Adrenal gland (tissue), 19 donors: Measurements from ENCODE around the gene GAPVD1. TPM values are rescaled to one million over a fixed set of nuclear protein-coding genes. Genes with fewer than 3 reads are reported as not detected.
A peak's percentile ranks its signal among the peaks of the same experiment; 100 is the strongest.
"Not testable (repeated sequence)": the region's sequence is repeated elsewhere in the genome, so short reads cannot be mapped to it uniquely, and the experiment has no call there.

Experiments used
- DNase-seq, 7 donors: peaks; one replicate each; pipeline ENCODE4 v3.0.0-alpha.2; 2019 to 2020
- H3K27ac ChIP-seq, 5 donors: fragments of 200-600 bp; sonication (generic) in 4 of 5; 1 replicate in 3 of 5; 2 replicates in 2 of 5; pipeline versions ENCODE4 v1.5.1 to v1.8.0; 2016 to 2020; ENCODE audit warnings: mild to moderate bottlenecking in 1 of 5
- H3K27me3 ChIP-seq: fragments of 200-600 bp; 2 replicates; pipeline ENCODE4 v1.8.0; 2021
- H3K36me3 ChIP-seq, 2 donors: fragments of 200-600 bp; replicated peaks in 1 of 2; 1 replicate in 1 of 2; 2 replicates in 1 of 2; pipeline versions ENCODE4 v1.5.1 to v1.8.0; 2018 to 2022
- H3K4me1 ChIP-seq, 2 donors: fragments of 200-600 bp; replicated peaks in 1 of 2; 1 replicate in 1 of 2; 2 replicates in 1 of 2; pipeline versions ENCODE4 v1.5.1 to v1.8.0; 2018 to 2021
- H3K4me3 ChIP-seq, 4 donors: fragments of 200-600 bp; sonication (generic) in 3 of 4; one replicate each; pipeline ENCODE4 v1.5.1; 2016 to 2018
- H3K9me3 ChIP-seq, 3 donors: fragments of 200-600 bp; sonication (generic) in 1 of 3; replicated peaks in 1 of 3; 1 replicate in 2 of 3; 2 replicates in 1 of 3; pipeline versions ENCODE4 v1.5.1 to v1.8.0; 2016 to 2021
- CTCF ChIP-seq, 6 experiments: fragments of 450-650 bp in 4 of 6; fragments of 200-600 bp in 2 of 6; sonication (generic) in 1 of 6; IDR thresholded peaks; 1 replicate in 5 of 6; 2 replicates in 1 of 6; pipeline versions ENCODE4 v1.5.1 to v1.8.0; 2016 to 2021; ENCODE audit warnings: antibody characterized with exemption in 6 of 6, mild to moderate bottlenecking in 2 of 6, moderate library complexity in 1 of 6
- POLR2A ChIP-seq, 2 donors: fragments of 450-650 bp; IDR thresholded peaks; one replicate each; pipeline ENCODE4 v1.6.1; 2017; ENCODE audit warnings: antibody characterized with exemption in 2 of 2, mild to moderate bottlenecking in 2 of 2, moderate library complexity in 1 of 2
- WGBS, 4 donors: extraction: QIAGEN DNeasy Blood & Tissue Kit in 2 of 4; methylation state at CpG; one replicate each; pipeline versions ENCODE4 v1.1.5 to v1.1.7; 2013 to 2017; 5-methylcytosine and 5-hydroxymethylcytosine counted together
- intact Hi-C, 2 donors: fragments of 100-400 bp; cut with DNase I; formaldehyde crosslinking; loops; one replicate each; pipeline versions ENCODE4 v1.14.1 to v1.15.0; 2022 to 2023
- long read RNA-seq, 10 donors: library from polyadenylated mRNA in 3 of 10; unstranded in 2 of 10; stranded (forward) in 1 of 10; transcript quantifications; one replicate each; pipeline ENCODE4 v2.0.0 and lab custom pipeline, GENCODE V29; 2021 to 2026
- polyA plus RNA-seq, 3 donors: library from polyadenylated mRNA; stranded (reverse); fragments of 200-250 nt in 2 of 3; fragments of 350-450 nt in 1 of 3; fragmentation: Illumina TruSeq in 1 of 3; extraction: RNeasy Lipid Tissue Mini Kit (QIAGEN cat#74804) in 1 of 3; gene quantifications; one replicate each; pipeline ENCODE4 v1.2.3, GENCODE V29; 2013 to 2014
- total RNA-seq, 9 donors: library from RNA; depleted of rRNA in 4 of 9; stranded (reverse); fragments of >200 nt in 4 of 9; fragments of 120-200 nt in 1 of 9; fragmentation: NEBNext Ultra II Directional in 1 of 9; extraction: Animal tissue kit (Norgen Biotek cat#: 25700) in 1 of 9; gene quantifications; one replicate each; pipeline versions ENCODE4 v1.1.0 to v1.2.4, GENCODE V29; 2013 to 2023
- donor health status: healthy with polysubstance abuse.
- donor health status: Bipolar disorder and iron deficiency.
- donor health status: DM: yes; HTN: yes; CAD: no.
- donor health status: DM: no; HTN: no; CAD: no.
- donor health status: DM: no; HTN: no; CAD: no.
- donor health status: DM: yes; HTN: yes; CAD: no.

Gene GAPVD1, protein sequence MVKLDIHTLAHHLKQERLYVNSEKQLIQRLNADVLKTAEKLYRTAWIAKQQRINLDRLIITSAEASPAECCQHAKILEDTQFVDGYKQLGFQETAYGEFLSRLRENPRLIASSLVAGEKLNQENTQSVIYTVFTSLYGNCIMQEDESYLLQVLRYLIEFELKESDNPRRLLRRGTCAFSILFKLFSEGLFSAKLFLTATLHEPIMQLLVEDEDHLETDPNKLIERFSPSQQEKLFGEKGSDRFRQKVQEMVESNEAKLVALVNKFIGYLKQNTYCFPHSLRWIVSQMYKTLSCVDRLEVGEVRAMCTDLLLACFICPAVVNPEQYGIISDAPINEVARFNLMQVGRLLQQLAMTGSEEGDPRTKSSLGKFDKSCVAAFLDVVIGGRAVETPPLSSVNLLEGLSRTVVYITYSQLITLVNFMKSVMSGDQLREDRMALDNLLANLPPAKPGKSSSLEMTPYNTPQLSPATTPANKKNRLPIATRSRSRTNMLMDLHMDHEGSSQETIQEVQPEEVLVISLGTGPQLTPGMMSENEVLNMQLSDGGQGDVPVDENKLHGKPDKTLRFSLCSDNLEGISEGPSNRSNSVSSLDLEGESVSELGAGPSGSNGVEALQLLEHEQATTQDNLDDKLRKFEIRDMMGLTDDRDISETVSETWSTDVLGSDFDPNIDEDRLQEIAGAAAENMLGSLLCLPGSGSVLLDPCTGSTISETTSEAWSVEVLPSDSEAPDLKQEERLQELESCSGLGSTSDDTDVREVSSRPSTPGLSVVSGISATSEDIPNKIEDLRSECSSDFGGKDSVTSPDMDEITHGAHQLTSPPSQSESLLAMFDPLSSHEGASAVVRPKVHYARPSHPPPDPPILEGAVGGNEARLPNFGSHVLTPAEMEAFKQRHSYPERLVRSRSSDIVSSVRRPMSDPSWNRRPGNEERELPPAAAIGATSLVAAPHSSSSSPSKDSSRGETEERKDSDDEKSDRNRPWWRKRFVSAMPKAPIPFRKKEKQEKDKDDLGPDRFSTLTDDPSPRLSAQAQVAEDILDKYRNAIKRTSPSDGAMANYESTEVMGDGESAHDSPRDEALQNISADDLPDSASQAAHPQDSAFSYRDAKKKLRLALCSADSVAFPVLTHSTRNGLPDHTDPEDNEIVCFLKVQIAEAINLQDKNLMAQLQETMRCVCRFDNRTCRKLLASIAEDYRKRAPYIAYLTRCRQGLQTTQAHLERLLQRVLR (N-terminal part only)
- total RNA-seq = 10 to 100 TPM; 27.9 to 63.1 (median 42.8) TPM
- polyA plus RNA-seq = 10 to 100 TPM in 1 of 3 donors, 1 to 10 TPM in 2; 7.1 to 25.5 (median 9.6) TPM
- long read RNA-seq, donor 1 = 0 reads
- long read RNA-seq, donor 2 = 0 reads
- long read RNA-seq, donor 3 = 0 reads
- long read RNA-seq, donor 4, partial matches to known transcripts = 13 of 22 reads
- long read RNA-seq, donor 4, other reads (novel, unspliced or antisense) = 9 of 22 reads
- long read RNA-seq, donor 5, full-length matches to known transcripts = 2 of 20 reads
- long read RNA-seq, donor 5, partial matches to known transcripts = 2 of 20 reads
- long read RNA-seq, donor 5, other reads (novel, unspliced or antisense) = 16 of 20 reads
- long read RNA-seq, donor 6, partial matches to known transcripts = 3 of 9 reads
- long read RNA-seq, donor 6, other reads (novel, unspliced or antisense) = 6 of 9 reads
- long read RNA-seq, donor 7, partial matches to known transcripts = 0 of 1 reads
- long read RNA-seq, donor 7, other reads (novel, unspliced or antisense) = 0 of 1 reads
- long read RNA-seq, donor 8, full-length matches to known transcripts = 2 of 2 reads
- long read RNA-seq, donor 8, partial matches to known transcripts = 0 of 2 reads
- long read RNA-seq, donor 8, other reads (novel, unspliced or antisense) = 0 of 2 reads
- long read RNA-seq, donor 9 = 0 reads
- long read RNA-seq, donor 10 = 0 reads

DNA sequence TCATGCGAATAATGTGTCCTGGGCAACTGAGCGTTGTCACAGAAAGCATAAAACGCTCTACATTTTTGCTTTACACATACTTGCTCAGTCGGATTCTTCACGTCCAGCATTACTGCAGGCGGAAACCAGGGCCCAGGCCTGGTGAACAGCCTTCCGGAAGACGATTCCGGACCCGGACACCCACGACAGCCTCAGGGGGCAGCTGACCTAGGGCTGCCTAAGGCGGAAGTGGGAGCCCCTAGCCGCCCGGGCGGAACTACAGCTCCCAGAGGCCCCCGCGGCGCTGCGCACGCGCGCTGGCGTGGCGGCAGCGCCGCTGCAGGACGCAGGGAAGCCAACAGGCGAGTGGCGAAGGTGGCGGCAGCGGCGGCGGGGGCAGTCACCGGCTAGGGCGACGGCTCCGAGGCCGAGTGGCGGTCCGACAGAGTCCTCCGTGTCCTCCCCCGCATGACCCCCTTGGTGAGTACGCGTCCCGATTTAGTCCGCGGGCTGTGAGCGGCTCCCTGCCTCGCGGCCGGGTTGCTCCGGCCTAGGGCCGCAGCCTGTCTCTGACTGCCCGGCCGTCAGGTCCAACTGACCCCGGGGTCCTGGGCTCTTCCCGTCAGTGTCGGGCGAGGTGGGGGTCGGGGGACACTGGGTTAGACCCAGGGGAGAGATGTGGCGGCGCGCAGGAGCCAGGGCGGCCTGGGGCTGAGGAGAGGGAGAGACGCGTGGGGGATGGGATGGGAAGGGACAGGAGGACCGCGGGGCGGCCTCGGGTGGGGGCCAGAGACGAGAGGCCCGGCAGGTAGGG is at the start of gene GAPVD1:
Gene GAPVD1, plus strand, starts transcription at position 326 of the 793 bp plus-strand sequence. CDS start 37,096 bp downstream, outside the sequence.
- Histone ChIP-seq H3K27me3 (no peaks in the 10 kb centered on the region), H3K9me3 (no peaks in the 10 kb centered on the region), H3K4me3 (peak within 1 kb of the TSS; percentile 66 to 97 (median 89)), H3K4me1 (peaks cover 15 to 20% of the 10 kb centered on the region in 2 donors), H3K27ac (peak within 1 kb of the TSS; percentile 34 to 93 (median 75)), H3K36me3 (no peaks in the 10 kb centered on the region)
- 1 to 6% (median 3%) methylated on average over 29 to 72 of the region's 72 CpGs for WGBS, 4 donors
- TF ChIP-seq POLR2A (IDR thresholded peaks at IDR 0.05) (peak; percentile 51 to 81), CTCF (IDR thresholded peaks at IDR 0.05) (peak in 4 of 6 experiments; percentile 31 to 57 (median 46))
- intact Hi-C loops = no loop called here
- DNase-seq = peak; percentile 89 to 93 (median 91)

GRCh38 chr9:125214186-125214585 is 47.4 kb upstream of the GAPVD1 start:
- H3K36me3 ChIP-seq = peaks cover 0 to 23% of the 10 kb centered on the region in 2 donors
- no peaks in the 10 kb centered on the region for H3K9me3 ChIP-seq
- DNase-seq = no peak
- H3K27ac ChIP-seq = no peak overlapping the region
- no peak for TF ChIP-seq POLR2A (IDR thresholded peaks at IDR 0.05)
- no peak for TF ChIP-seq CTCF (IDR thresholded peaks at IDR 0.05)
- WGBS, 4 donors = 82 to 88% (median 85%) methylated on average over 5 of the region's 5 CpGs
- H3K27me3 ChIP-seq = no peaks in the 10 kb centered on the region
- H3K4me3 ChIP-seq = no peak overlapping the region
- intact Hi-C loops = no loop called here
- no peaks in the 10 kb centered on the region for H3K4me1 ChIP-seq

DNA sequence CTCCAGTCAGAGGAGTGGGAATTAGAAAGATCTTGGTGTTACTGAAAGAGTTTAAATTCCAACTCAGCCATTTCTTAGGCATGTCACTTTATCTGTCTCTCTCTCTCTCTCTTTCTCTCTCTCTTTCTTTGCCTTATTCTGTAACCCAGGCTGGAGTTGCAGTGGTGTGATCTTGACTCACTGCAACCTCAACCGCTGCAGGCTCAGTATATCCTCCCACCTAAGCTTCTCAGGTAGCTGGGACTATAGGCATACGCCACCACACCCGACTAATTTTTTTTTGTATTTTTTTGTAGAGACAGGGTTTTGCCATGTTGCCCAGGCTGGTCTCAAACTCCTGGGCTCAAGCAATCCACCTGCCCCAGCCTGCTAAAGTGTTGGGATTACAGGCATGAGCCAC is 43.0 kb upstream of the GAPVD1 start:
- Histone ChIP-seq H3K4me3 (no peak overlapping the region), H3K27me3 (no peaks in the 10 kb centered on the region), H3K27ac (no peak overlapping the region), H3K36me3 (peaks cover 0 to 8% of the 10 kb centered on the region in 2 donors), H3K4me1 (no peaks in the 10 kb centered on the region), H3K9me3 (no peaks in the 10 kb centered on the region)
- DNase-seq = no peak
- intact Hi-C loops = no loop called here
- 90 to 100% (median 98%) methylated on average over 3 of the region's 3 CpGs for WGBS, 4 donors
- TF ChIP-seq POLR2A (IDR thresholded peaks at IDR 0.05) (no peak), CTCF (IDR thresholded peaks at IDR 0.05) (no peak)

DNA sequence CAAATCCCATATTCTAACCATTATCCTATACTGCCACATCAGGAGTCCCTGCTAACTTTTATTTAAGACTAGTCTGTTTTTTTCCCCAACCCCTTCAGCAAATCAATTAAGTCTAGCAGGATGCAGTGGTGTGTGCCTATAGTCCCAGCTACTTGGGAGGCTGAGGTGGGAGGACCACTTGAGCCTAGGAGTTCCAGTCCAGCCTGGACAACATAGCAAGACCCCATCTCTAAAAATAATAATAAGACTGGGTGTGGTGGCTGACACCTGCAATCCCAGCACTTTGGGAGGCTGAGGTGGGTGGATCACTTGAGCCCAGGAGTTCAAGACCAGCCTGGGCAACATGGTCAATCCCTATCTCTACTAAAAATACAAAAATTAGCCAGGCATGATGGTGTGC is 36.8 kb upstream of the GAPVD1 start:
- intact Hi-C loops, H3K4me1 ChIP-seq, H3K27me3 ChIP-seq, H3K4me3 ChIP-seq, DNase-seq, H3K9me3 ChIP-seq, H3K27ac ChIP-seq: not testable (repeated sequence)
- H3K36me3 ChIP-seq = peaks cover 0 to 13% of the 10 kb centered on the region in 2 donors
